KMS-11 (cell line): ENCODE results near the gene SYNPR.

Source experiments
- H2AFZ ChIP-seq: fragments of 200-600 bp; sonication (generic); 2 replicates; pipeline ENCODE4 v1.6.1; 2016; ENCODE audit warnings: antibody characterized with exemption, mixed run types, low read depth
- H3K27ac ChIP-seq: fragments of 200-600 bp; sonication (generic); 2 replicates; pipeline ENCODE4 v1.6.1; 2016; ENCODE audit warnings: mild to moderate bottlenecking, mixed run types
- H3K27me3 ChIP-seq: fragments of 200-600 bp; sonication (generic); 2 replicates; pipeline ENCODE4 v1.6.1; 2017; ENCODE audit warnings: mild to moderate bottlenecking, low read depth, mixed run types, moderate library complexity; ENCODE audit not compliant: insufficient read depth
- H3K36me3 ChIP-seq: fragments of 200-600 bp; sonication (generic); 2 replicates; pipeline ENCODE4 v1.6.1; 2017; ENCODE audit warnings: mild to moderate bottlenecking, mixed run types; ENCODE audit not compliant: insufficient read depth
- H3K4me1 ChIP-seq: fragments of 200-600 bp; sonication (generic); 2 replicates; pipeline ENCODE4 v1.6.1; 2016; ENCODE audit warnings: mild to moderate bottlenecking, low read depth, mixed run types; ENCODE audit not compliant: poor library complexity, severe bottlenecking
- H3K4me2 ChIP-seq: fragments of 200-600 bp; sonication (generic); 2 replicates; pipeline ENCODE4 v1.7.0; 2016; ENCODE audit warnings: mild to moderate bottlenecking, mixed run types
- H3K4me3 ChIP-seq: fragments of 200-600 bp; sonication (generic); IDR thresholded peaks from 2 replicates; pipeline ENCODE4 v1.6.1; 2017; ENCODE audit warnings: low read depth, low read length, mixed read lengths; ENCODE audit not compliant: insufficient read depth
- H3K79me2 ChIP-seq: fragments of 200-600 bp; sonication (generic); 2 replicates; pipeline ENCODE4 v1.6.1; 2016; ENCODE audit warnings: low read depth, mixed run types; ENCODE audit not compliant: insufficient read depth
- H3K9ac ChIP-seq: fragments of 200-600 bp; sonication (generic); 2 replicates; pipeline ENCODE4 v1.6.1; 2016; ENCODE audit warnings: mild to moderate bottlenecking, mixed run types
- H4K20me1 ChIP-seq: fragments of 200-600 bp; sonication (generic); 2 replicates; pipeline ENCODE4 v1.6.1; 2016; ENCODE audit warnings: mild to moderate bottlenecking, mixed run types; ENCODE audit not compliant: insufficient read depth
- TF ChIP-seq, protein P1 (sequence below): fragments of 200-600 bp; sonication (generic); conservative IDR thresholded peaks from 2 replicates; pipeline ENCODE4 v1.6.1; 2017; ENCODE audit warnings: low read depth, mild to moderate bottlenecking, antibody characterized with exemption, low read length, moderate library complexity, mixed read lengths

SYNPR gene

DNA sequence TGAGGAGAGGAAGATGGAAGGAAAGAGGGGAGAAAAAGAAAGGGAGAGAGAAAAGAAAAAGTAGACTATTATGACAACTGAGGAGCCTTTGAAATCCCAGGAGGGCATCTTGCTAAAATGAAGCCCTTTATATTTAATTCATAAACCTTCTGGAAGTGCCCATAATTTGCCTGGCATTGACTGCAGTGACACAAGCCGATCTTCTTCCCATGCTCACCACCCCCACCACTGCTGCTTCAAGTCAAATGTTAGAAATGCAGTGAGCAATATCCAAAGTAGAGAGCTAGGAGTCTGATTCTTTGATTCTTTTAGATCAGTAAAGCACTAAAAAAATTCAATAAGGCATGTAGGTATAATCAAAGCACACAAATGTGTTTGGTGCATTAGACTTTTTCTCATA lies 235.7 kb downstream of the SYNPR start:
- Histone ChIP-seq H3K4me2 (no peak overlapping the region), H2AFZ (no peak overlapping the region), H3K4me3 (no peak overlapping the region), H3K36me3 (no peaks in the 10 kb centered on the region), H4K20me1 (no peaks in the 10 kb centered on the region), H3K9ac (no peak overlapping the region), H3K4me1 (no peaks in the 10 kb centered on the region), H3K27me3 (no peaks in the 10 kb centered on the region), H3K27ac (no peak overlapping the region), H3K79me2 (no peaks in the 10 kb centered on the region)
- TF ChIP-seq, protein P1, sequence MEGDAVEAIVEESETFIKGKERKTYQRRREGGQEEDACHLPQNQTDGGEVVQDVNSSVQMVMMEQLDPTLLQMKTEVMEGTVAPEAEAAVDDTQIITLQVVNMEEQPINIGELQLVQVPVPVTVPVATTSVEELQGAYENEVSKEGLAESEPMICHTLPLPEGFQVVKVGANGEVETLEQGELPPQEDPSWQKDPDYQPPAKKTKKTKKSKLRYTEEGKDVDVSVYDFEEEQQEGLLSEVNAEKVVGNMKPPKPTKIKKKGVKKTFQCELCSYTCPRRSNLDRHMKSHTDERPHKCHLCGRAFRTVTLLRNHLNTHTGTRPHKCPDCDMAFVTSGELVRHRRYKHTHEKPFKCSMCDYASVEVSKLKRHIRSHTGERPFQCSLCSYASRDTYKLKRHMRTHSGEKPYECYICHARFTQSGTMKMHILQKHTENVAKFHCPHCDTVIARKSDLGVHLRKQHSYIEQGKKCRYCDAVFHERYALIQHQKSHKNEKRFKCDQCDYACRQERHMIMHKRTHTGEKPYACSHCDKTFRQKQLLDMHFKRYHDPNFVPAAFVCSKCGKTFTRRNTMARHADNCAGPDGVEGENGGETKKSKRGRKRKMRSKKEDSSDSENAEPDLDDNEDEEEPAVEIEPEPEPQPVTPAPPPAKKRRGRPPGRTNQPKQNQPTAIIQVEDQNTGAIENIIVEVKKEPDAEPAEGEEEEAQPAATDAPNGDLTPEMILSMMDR = no peak

- Histone ChIP-seq H3K4me2 (no peak overlapping the region), H3K9ac (no peak overlapping the region), H4K20me1 (no peaks in the 10 kb centered on the region), H3K4me3 (no peak overlapping the region), H3K79me2 (no peaks in the 10 kb centered on the region), H2AFZ (no peak overlapping the region), H3K27me3 (no peaks in the 10 kb centered on the region), H3K4me1 (no peaks in the 10 kb centered on the region), H3K36me3 (no peaks in the 10 kb centered on the region), H3K27ac (no peak overlapping the region)
- TF ChIP-seq, protein P1 = no peak
Observed at GRCh38 chr3:63514678-63515077, 236.6 kb downstream of the SYNPR start.

GRCh38 chr3:63519426-63519825 lies 241.3 kb downstream of the SYNPR start:
- H3K4me1 ChIP-seq = no peaks in the 10 kb centered on the region
- H3K9ac ChIP-seq = no peak overlapping the region
- H2AFZ ChIP-seq = no peak overlapping the region
- H3K36me3 ChIP-seq = no peaks in the 10 kb centered on the region
- H3K27ac ChIP-seq = no peak overlapping the region
- no peak overlapping the region for H3K4me2 ChIP-seq
- no peaks in the 10 kb centered on the region for H3K27me3 ChIP-seq
- TF ChIP-seq, protein P1 = no peak
- H3K79me2 ChIP-seq = no peaks in the 10 kb centered on the region
- H3K4me3 ChIP-seq = no peak overlapping the region
- no peaks in the 10 kb centered on the region for H4K20me1 ChIP-seq

DNA sequence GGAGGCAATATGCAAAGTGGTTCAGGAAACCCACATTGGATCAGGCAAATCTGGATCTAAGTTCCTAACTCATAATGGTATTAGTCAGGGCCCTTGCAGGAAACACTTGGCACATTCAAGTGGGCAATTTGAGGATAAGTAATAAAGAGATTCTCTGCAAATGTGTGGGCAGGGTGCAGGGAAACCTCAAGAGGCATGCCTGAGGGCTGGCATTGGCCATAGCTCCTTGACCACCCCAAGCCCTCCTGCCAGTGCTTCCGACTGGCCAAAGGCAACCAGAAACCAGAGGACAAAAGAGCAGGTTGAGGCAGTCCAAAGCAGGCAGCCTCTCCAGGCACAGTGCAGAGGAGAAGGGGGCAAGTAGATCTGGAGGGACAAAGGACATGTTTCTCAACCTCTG lies 243.5 kb downstream of the SYNPR start:
- TF ChIP-seq, protein P1 = no peak
- Histone ChIP-seq H3K36me3 (no peaks in the 10 kb centered on the region), H3K79me2 (no peaks in the 10 kb centered on the region), H3K27me3 (no peaks in the 10 kb centered on the region), H3K27ac (no peak overlapping the region), H3K4me3 (no peak overlapping the region), H3K9ac (no peak overlapping the region), H4K20me1 (no peaks in the 10 kb centered on the region), H3K4me2 (no peak overlapping the region), H3K4me1 (no peaks in the 10 kb centered on the region), H2AFZ (no peak overlapping the region)
